NK-92 (cell line): ENCODE data around the gene OR6C65.
"Not testable (repeated sequence)": the region's sequence is repeated elsewhere in the genome, so short reads cannot be mapped to it uniquely, and the experiment has no call there.

Source experiments
- DNase-seq: peaks from one replicate; lab custom pipeline; 2025; ENCODE audit not compliant: unreplicated experiment; lab: John Stamatoyannopoulos, UW

Gene OR6C65

GRCh38 chr12:55400229-55400628 lies at the start of gene OR6C65:
Gene OR6C65 (plus strand): TSS chr12:55400529. CDS start chr12:55400529, 0 bp downstream.
- DNase-seq: no peak

- not testable (repeated sequence) for DNase-seq
Measured at GRCh38 chr12:55355338-55355737, 45.0 kb upstream of the OR6C65 start.

GRCh38 chr12:55362675-55363074 lies 37.7 kb upstream of the OR6C65 start, which contains the start of gene OR6C75:
Gene OR6C75 (plus strand): TSS chr12:55362975. CDS start chr12:55365111, 2,136 bp downstream.
- no peak for DNase-seq

- no peak for DNase-seq
Measured at GRCh38 chr12:55365086-55365485, 35.2 kb upstream of the OR6C65 start.

GRCh38 chr12:55372521-55372920 lies 27.8 kb upstream of the OR6C65 start:
- no peak for DNase-seq

GRCh38 chr12:55385891-55386290 lies 14.4 kb upstream of the OR6C65 start:
- no peak for DNase-seq

GRCh38 chr12:55392032-55392795 lies 8.1 kb upstream of the OR6C65 start:
- no peak for DNase-seq

GRCh38 chr12:55396326-55396725 lies 4.0 kb upstream of the OR6C65 start:
- DNase-seq: no peak

GRCh38 chr12:55407866-55408265 lies 7.5 kb downstream of the OR6C65 start:
- no peak for DNase-seq

GRCh38 chr12:55409133-55409532 lies 8.8 kb downstream of the OR6C65 start:
- DNase-seq: not testable (repeated sequence)

GRCh38 chr12:55412138-55412537 lies 11.8 kb downstream of the OR6C65 start:
- DNase-seq: not testable (repeated sequence)

GRCh38 chr12:55413498-55414388 lies 13.4 kb downstream of the OR6C65 start:
- not testable (repeated sequence) for DNase-seq

GRCh38 chr12:55414396-55414823 lies 14.1 kb downstream of the OR6C65 start:
- DNase-seq: not testable (repeated sequence)

- DNase-seq: not testable (repeated sequence)
Measured at GRCh38 chr12:55414889-55415288, 14.6 kb downstream of the OR6C65 start.

- DNase-seq: no peak
Measured at GRCh38 chr12:55416961-55417360, 16.6 kb downstream of the OR6C65 start.

- no peak for DNase-seq
Measured at GRCh38 chr12:55420307-55420962, 20.1 kb downstream of the OR6C65 start.

- DNase-seq: no peak
Measured at GRCh38 chr12:55425954-55426353, 25.6 kb downstream of the OR6C65 start, which contains the start of gene OR6C76. Gene OR6C76 (plus strand): TSS chr12:55426254. CDS start chr12:55426254, 0 bp downstream.

- DNase-seq: no peak
Measured at GRCh38 chr12:55428331-55429243, 28.3 kb downstream of the OR6C65 start.

GRCh38 chr12:55441233-55441632 lies 40.9 kb downstream of the OR6C65 start:
- not testable (repeated sequence) for DNase-seq

- no peak for DNase-seq
Measured at GRCh38 chr12:55443776-55444175, 43.4 kb downstream of the OR6C65 start, which contains the start of gene OR6C2. Gene OR6C2 (plus strand): TSS chr12:55444076. CDS start chr12:55452214, 8,138 bp downstream.
